Peyer's patch (tissue), 4 donors: ENCODE data around the gene KIFAP3.

Experiments
- POLR2A ChIP-seq, 2 donors: fragments of 450-650 bp; IDR thresholded peaks; one replicate each; pipeline ENCODE4 v1.5.1; 2017; ENCODE audit warnings: antibody characterized with exemption in 2 of 2, mild to moderate bottlenecking in 2 of 2, moderate library complexity in 2 of 2
- TF ChIP-seq, protein P1 (sequence below), 6 experiments: fragments of 450-650 bp in 4 of 6; fragments of 200-600 bp in 2 of 6; sonication (generic) in 1 of 6; IDR thresholded peaks; one replicate each; pipeline ENCODE4 v1.5.1; 2017 to 2019; ENCODE audit warnings: antibody characterized with exemption in 6 of 6, mild to moderate bottlenecking in 3 of 6, moderate library complexity in 1 of 6

DNA sequence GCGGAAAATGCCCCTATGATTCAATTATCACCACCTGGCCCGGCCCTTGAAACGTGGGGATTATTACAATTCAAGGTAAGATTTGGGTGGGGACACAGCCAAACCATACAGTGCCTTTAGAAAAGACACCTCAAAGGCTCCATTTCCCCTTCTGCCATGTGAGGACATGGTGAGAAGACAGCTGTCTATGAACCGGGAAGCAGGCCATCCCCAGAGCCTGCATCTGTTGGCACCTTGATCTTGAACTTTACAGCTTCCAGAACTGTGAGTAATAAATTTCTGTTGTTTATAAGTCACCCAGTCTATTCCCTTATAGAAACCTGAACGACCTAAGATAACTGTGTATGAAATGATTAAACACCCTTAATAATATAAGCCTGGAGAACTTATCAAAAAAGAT, 61.6 kb downstream of the KIFAP3 start:
- TF ChIP-seq, protein P1, sequence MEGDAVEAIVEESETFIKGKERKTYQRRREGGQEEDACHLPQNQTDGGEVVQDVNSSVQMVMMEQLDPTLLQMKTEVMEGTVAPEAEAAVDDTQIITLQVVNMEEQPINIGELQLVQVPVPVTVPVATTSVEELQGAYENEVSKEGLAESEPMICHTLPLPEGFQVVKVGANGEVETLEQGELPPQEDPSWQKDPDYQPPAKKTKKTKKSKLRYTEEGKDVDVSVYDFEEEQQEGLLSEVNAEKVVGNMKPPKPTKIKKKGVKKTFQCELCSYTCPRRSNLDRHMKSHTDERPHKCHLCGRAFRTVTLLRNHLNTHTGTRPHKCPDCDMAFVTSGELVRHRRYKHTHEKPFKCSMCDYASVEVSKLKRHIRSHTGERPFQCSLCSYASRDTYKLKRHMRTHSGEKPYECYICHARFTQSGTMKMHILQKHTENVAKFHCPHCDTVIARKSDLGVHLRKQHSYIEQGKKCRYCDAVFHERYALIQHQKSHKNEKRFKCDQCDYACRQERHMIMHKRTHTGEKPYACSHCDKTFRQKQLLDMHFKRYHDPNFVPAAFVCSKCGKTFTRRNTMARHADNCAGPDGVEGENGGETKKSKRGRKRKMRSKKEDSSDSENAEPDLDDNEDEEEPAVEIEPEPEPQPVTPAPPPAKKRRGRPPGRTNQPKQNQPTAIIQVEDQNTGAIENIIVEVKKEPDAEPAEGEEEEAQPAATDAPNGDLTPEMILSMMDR (IDR thresholded peaks at IDR 0.05), result no peak
- TF ChIP-seq POLR2A (IDR thresholded peaks at IDR 0.05), result no peak
